VCaP (cell line): ENCODE results near the gene CCDC122.

Experiments used
- H3K27ac ChIP-seq: fragments of 450-650 bp; 2 replicates; pipeline ENCODE4 v1.5.1; 2017
- CTCF ChIP-seq: fragments of 450-650 bp; conservative IDR thresholded peaks from 2 replicates; pipeline ENCODE4 v1.5.1; 2017; ENCODE audit warnings: mild to moderate bottlenecking, moderate library complexity

Gene CCDC122

GRCh38 chr13:43802511-43802910, 77.0 kb downstream of the CCDC122 start:
- no peak overlapping the region for H3K27ac ChIP-seq
- no peak for TF ChIP-seq CTCF

- no peak for TF ChIP-seq CTCF
- H3K27ac ChIP-seq = no peak overlapping the region
Observed at GRCh38 chr13:43800828-43801227, 78.7 kb downstream of the CCDC122 start.

- TF ChIP-seq CTCF = no peak
- 0 out of 2 replicates have a peak overlapping the region, but pooled peaks have one; percentile 8 for H3K27ac ChIP-seq
Observed at GRCh38 chr13:43799191-43799590, 80.3 kb downstream of the CCDC122 start.

- no peak for TF ChIP-seq CTCF
Observed at GRCh38 chr13:43797869-43798268, 81.7 kb downstream of the CCDC122 start.

GRCh38 chr13:43797159-43797558, 82.4 kb downstream of the CCDC122 start:
- TF ChIP-seq CTCF = no peak
- no peak overlapping the region for H3K27ac ChIP-seq

More at GRCh38 chr13:43797869-43798268, 81.7 kb downstream of the CCDC122 start:
- H3K27ac ChIP-seq = no peak overlapping the region

GRCh38 chr13:43794416-43794815, 85.1 kb downstream of the CCDC122 start:
- H3K27ac ChIP-seq = no peak overlapping the region
- no peak for TF ChIP-seq CTCF

- no peak overlapping the region; the same call in 1 of the 2 replicates for H3K27ac ChIP-seq
- TF ChIP-seq CTCF = no peak
Observed at GRCh38 chr13:43792076-43792881, 87.3 kb downstream of the CCDC122 start.
